NCI-H1092 treated with DMSO at 0.1 percent for 48 hours (cell line): ENCODE measurements around the gene MRPL18.
"Not testable (repeated sequence)": the region's sequence is repeated elsewhere in the genome, so short reads cannot be mapped to it uniquely, and the experiment has no call there.

Experiments
- DNase-seq: peaks from one replicate; lab custom pipeline; 2025; lab: John Stamatoyannopoulos, UW

The MRPL18 gene

GRCh38 chr6:159777240-159777904, 12.9 kb upstream of the MRPL18 start:
- no peak for DNase-seq

- no peak for DNase-seq
Measured at GRCh38 chr6:159778131-159778530, 12.1 kb upstream of the MRPL18 start.

GRCh38 chr6:159778542-159779103, 11.6 kb upstream of the MRPL18 start:
- DNase-seq: no peak

- DNase-seq: no peak
Measured at GRCh38 chr6:159788276-159788675, 2.0 kb upstream of the MRPL18 start.

GRCh38 chr6:159788753-159789376, 1.4 kb upstream of the MRPL18 start:
- DNase-seq: peak; percentile 37

GRCh38 chr6:159789377-159790148, 704 bp upstream of the MRPL18 start, which contains the start of gene TCP1:
Gene TCP1 (minus strand): TSS chr6:159789602. CDS start chr6:159789468, 134 bp downstream.
- peak; percentile 100 for DNase-seq

GRCh38 chr6:159790956-159791598, 810 bp downstream of the MRPL18 start:
- peak; percentile 41 for DNase-seq

- DNase-seq: not testable (repeated sequence)
Measured at GRCh38 chr6:159794976-159795375, 4.7 kb downstream of the MRPL18 start.

GRCh38 chr6:159797554-159797953, 7.3 kb downstream of the MRPL18 start:
- DNase-seq: no peak

GRCh38 chr6:159800141-159800865, 10.0 kb downstream of the MRPL18 start, which contains the start of gene PNLDC1:
Gene PNLDC1 (plus strand): TSS chr6:159800276. CDS start chr6:159800308, 32 bp downstream.
- no peak for DNase-seq

- no peak for DNase-seq
Measured at GRCh38 chr6:159801935-159802334, 11.7 kb downstream of the MRPL18 start.

GRCh38 chr6:159804504-159804903, 14.2 kb downstream of the MRPL18 start:
- no peak for DNase-seq

- DNase-seq: no peak
Measured at GRCh38 chr6:159805440-159806020, 15.3 kb downstream of the MRPL18 start.

- DNase-seq: no peak
Measured at GRCh38 chr6:159806021-159806458, 15.8 kb downstream of the MRPL18 start.

- DNase-seq: no peak
Measured at GRCh38 chr6:159807150-159807858, 17.0 kb downstream of the MRPL18 start.

GRCh38 chr6:159808647-159809046, 18.4 kb downstream of the MRPL18 start:
- DNase-seq: no peak

GRCh38 chr6:159809149-159809548, 18.9 kb downstream of the MRPL18 start:
- no peak for DNase-seq

GRCh38 chr6:159813781-159814180, 23.5 kb downstream of the MRPL18 start:
- no peak for DNase-seq

- no peak for DNase-seq
Measured at GRCh38 chr6:159815410-159815809, 25.1 kb downstream of the MRPL18 start.

- not testable (repeated sequence) for DNase-seq
Measured at GRCh38 chr6:159816775-159817174, 26.5 kb downstream of the MRPL18 start.
